BLaER1 treated with 17β-estradiol and CSF1 and Interleukin-3, amounts not matched to agents 10 nM and 100 nM (cell line): ENCODE data around the gene GALNS.
A peak's percentile ranks its signal among the peaks of the same experiment; 100 is the strongest.

Experiments used
- H3K27ac ChIP-seq, 11 experiments: shearing (Covaris generic); formaldehyde crosslinking; 2 replicates each; pipeline ENCODE4 v1.8.1; 2022
- H3K27me3 ChIP-seq, 11 experiments: shearing (Covaris generic); formaldehyde crosslinking; 2 replicates each; pipeline ENCODE4 v1.8.1; 2022
- H3K36me3 ChIP-seq, 11 experiments: shearing (Covaris generic); formaldehyde crosslinking; 2 replicates each; pipeline ENCODE4 v1.8.1; 2022
- H3K4me1 ChIP-seq, 10 experiments: shearing (Covaris generic); formaldehyde crosslinking; 2 replicates each; pipeline ENCODE4 v1.8.1; 2022
- H3K4me2 ChIP-seq, 11 experiments: shearing (Covaris generic); formaldehyde crosslinking; 2 replicates each; pipeline ENCODE4 v1.8.1; 2022
- H3K4me3 ChIP-seq, 10 experiments: shearing (Covaris generic); formaldehyde crosslinking; 2 replicates each; pipeline ENCODE4 v1.8.1; 2022
- H3K9ac ChIP-seq, 11 experiments: shearing (Covaris generic); formaldehyde crosslinking; 2 replicates each; pipeline ENCODE4 v1.8.1; 2022
- H3K9me3 ChIP-seq, 11 experiments: shearing (Covaris generic); formaldehyde crosslinking; replicated peaks in 1 of 11; 2 replicates each; pipeline ENCODE4 v1.8.1; 2022
- H4K20me1 ChIP-seq, 11 experiments: shearing (Covaris generic); formaldehyde crosslinking; 2 replicates each; pipeline ENCODE4 v1.8.1; 2022
- Cebpa-rat ChIP-seq, 11 experiments: shearing (Covaris generic); IDR thresholded peaks; 2 replicates each; pipeline ENCODE4 v1.8.1; 2022

The GALNS gene

DNA sequence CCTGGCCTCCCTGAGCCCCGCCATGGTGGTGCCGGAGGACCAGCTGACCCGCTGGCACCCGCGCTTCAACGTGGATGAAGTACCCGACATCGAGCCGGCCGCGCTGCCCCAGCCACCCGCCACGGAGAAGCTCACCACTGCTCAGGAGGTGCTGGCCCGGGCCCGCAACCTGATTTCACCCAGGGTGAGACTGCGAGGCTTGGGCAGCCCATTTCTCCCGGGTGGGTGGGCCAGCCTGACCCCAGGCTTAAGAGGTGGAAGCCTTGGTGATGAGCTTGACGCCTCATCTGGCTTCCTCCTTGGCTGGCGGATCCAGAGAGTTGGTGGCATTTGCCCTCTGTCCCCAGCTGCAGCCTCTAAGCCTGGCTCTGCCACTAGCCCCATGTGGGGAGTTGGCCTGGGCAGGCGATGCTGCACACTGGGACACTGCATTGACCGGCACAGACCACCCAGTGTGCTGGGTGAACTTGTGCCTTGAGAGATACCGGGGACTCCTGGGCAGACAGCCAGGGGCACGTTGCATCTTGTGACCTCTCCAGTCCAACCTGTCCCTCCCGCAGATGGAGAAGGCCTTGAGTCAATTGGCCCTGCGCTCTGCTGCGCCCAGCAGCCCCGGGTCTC, 50.1 kb downstream of the GALNS start:
- Histone ChIP-seq H4K20me1 (peaks cover 14 to 72% (median 69%) of the 10 kb centered on the region in 11 experiments; a peak in 21 of 22 replicates), H3K4me1 (peaks cover 43 to 87% (median 71%) of the 10 kb centered on the region in 10 experiments), H3K27ac (peak overlapping the region in 2 of 11 experiments; percentile 16 to 28; a peak in 3 of 22 replicates), H3K27me3 (no peaks in the 10 kb centered on the region), H3K4me2 (peak overlapping the region in 9 of 11 experiments; percentile 95 to 99 (median 98); a peak in 9 of 22 replicates), H3K4me3 (peak overlapping the region in 2 of 10 experiments; percentile 86; a peak in 2 of 20 replicates), H3K9me3 (no peaks in the 10 kb centered on the region), H3K9ac (peak overlapping the region in 9 of 11 experiments; percentile 29 to 95 (median 89); a peak in 12 of 22 replicates), H3K36me3 (peaks cover 19 to 61% (median 58%) of the 10 kb centered on the region in 11 experiments)
- no peak for TF ChIP-seq Cebpa-rat (IDR thresholded peaks at IDR 0.05)

DNA sequence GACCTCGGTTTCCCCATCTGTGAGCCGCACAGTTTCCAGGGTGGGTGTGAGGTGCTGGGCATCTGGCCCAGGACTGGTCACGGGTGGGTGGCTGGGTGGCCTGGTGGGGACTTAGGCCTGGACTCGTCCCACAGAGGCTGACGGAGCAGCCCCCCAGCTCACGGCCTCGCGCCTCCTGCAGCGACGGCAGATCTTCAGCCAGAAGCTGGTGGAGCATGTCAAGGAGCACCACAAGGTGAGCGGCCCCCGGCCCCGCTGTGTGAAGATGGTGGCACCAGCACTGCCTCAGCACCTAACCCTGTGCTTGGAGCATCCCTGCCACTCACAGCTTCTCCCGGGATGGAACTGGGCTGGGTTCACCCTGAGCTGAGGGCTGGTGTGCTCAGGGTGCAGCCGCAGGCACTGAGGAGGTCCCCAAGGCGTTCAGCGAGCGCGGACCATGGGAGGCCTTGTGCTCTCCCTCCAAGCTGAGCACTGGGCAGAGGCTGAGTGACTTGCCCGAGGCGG, 50.8 kb downstream of the GALNS start:
- no peaks in the 10 kb centered on the region for H3K27me3 ChIP-seq
- H3K9me3 ChIP-seq: no peaks in the 10 kb centered on the region
- H3K4me3 ChIP-seq: peak overlapping the region in 3 of 10 experiments; percentile 75 to 86 (median 86); a peak in 7 of 20 replicates
- peak overlapping the region in 9 of 11 experiments; percentile 95 to 99 (median 98); a peak in 15 of 22 replicates for H3K4me2 ChIP-seq
- no peak for TF ChIP-seq Cebpa-rat (IDR thresholded peaks at IDR 0.05)
- H3K36me3 ChIP-seq: peaks cover 19 to 61% (median 58%) of the 10 kb centered on the region in 11 experiments
- H3K27ac ChIP-seq: peak overlapping the region in 2 of 11 experiments; percentile 16 to 28; a peak in 2 of 22 replicates
- H3K4me1 ChIP-seq: peaks cover 47 to 92% (median 76%) of the 10 kb centered on the region in 10 experiments
- peaks cover 14 to 69% (median 67%) of the 10 kb centered on the region in 11 experiments; a peak in 21 of 22 replicates for H4K20me1 ChIP-seq
- H3K9ac ChIP-seq: peak overlapping the region in 8 of 11 experiments; percentile 80 to 95 (median 90); a peak in 12 of 22 replicates

DNA sequence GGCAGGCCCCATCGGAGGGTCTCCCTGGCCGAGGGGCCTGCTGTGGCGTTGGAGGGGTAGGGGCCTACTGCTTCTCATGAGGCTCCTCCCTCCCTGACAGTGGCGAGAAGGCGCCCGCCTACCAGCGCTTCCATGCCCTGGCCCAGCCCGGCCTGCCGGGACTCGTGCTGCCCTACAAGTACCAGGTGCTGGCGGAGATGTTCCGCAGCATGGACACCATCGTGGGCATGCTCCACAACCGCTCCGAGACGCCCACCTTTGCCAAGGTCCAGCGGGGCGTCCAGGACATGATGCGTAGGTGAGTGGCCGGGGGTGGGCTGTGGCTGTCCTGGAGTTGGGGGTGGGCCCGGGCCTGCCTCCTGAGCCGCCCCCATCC, 51.4 kb downstream of the GALNS start:
- peaks cover 46 to 92% (median 76%) of the 10 kb centered on the region in 10 experiments for H3K4me1 ChIP-seq
- H3K4me3 ChIP-seq: peak overlapping the region in 8 of 10 experiments; percentile 72 to 86 (median 78); a peak in 16 of 20 replicates
- peaks cover 19 to 61% (median 58%) of the 10 kb centered on the region in 11 experiments for H3K36me3 ChIP-seq

DNA sequence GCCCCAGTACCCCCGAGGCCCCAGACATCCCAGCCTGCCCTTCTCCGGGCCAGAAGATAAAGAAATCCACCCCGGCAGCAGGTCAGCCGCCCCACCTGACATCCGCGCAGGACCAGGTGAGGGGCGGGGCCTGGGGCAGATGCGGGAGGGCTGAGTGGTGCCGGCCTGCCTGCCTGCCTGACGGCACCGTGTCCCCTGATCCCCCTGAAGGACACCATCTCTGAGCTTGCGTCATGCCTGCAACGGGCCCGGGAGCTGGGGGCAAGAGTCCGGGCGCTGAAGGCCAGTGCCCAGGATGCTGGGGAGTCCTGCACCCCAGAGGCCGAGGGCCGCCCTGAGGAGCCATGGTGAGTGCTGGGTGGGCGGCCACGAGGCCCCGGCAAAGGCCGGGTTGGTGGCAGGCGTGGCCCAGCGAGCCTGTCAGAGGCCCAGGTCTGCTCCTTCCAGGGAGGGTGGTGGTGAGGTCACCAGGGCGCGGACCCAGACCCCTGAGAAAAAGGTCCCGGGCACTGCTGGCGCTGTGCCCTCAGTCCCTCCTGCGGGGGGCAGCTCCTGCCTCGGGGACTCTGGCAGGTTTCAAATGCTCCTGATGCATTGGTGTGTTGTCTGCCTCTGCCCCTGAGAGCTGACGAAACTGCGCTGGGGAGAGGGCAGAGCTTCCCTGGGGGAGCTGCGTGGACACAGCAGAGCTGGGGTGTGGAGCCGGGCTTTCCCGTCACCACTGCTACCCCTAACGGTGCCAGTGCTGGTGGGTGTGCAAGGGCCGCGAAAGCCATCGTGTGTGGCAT, 52.0 kb downstream of the GALNS start:
- no peak for TF ChIP-seq Cebpa-rat (IDR thresholded peaks at IDR 0.05)

More for the DNA sequence above, 51.4 kb downstream of the GALNS start:
- Histone ChIP-seq H3K9ac (peak overlapping the region; percentile 62 to 95 (median 88); a peak in 19 of 22 replicates), H4K20me1 (peaks cover 14 to 63% (median 61%) of the 10 kb centered on the region in 11 experiments; a peak in 21 of 22 replicates), H3K4me2 (peak overlapping the region; percentile 90 to 99 (median 98)), H3K9me3 (no peaks in the 10 kb centered on the region), H3K27me3 (no peaks in the 10 kb centered on the region), H3K27ac (peak overlapping the region in 7 of 11 experiments; percentile 77 to 94 (median 91); a peak in 14 of 22 replicates)
- no peak for TF ChIP-seq Cebpa-rat (IDR thresholded peaks at IDR 0.05)

DNA sequence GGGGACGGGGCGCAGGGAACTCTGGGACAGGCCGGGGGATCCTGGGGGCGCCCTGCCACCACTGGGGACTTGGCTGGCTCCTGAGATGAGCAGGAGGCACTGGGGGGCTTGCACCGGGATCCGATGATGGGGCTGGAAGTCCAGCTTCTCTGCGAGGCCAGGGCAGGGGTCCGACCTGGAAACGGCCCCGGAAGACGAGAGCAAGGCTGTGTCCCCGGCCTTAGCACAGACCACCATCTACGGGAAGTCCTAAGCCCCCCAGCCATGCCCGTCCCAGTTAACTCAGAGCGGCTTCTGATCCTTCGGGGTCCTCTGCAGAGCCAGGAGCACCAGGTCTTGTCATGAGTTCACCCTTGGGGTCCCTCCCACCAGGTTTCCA, 52.6 kb downstream of the GALNS start:
- Histone ChIP-seq H3K4me1 (peaks cover 46 to 92% (median 76%) of the 10 kb centered on the region in 10 experiments), H3K9me3 (peaks cover 0 to 6% (median 0%) of the 10 kb centered on the region in 11 experiments; a peak in 7 of 22 replicates), H4K20me1 (peaks cover 3 to 51% (median 50%) of the 10 kb centered on the region in 11 experiments; a peak in 20 of 22 replicates), H3K4me3 (peak overlapping the region; percentile 62 to 86 (median 78)), H3K27ac (peak overlapping the region in 9 of 11 experiments; percentile 22 to 94 (median 90); a peak in 17 of 22 replicates), H3K27me3 (no peaks in the 10 kb centered on the region), H3K4me2 (peak overlapping the region; percentile 90 to 99 (median 98)), H3K9ac (peak overlapping the region; percentile 62 to 95 (median 88); a peak in 21 of 22 replicates), H3K36me3 (peaks cover 13 to 49% (median 47%) of the 10 kb centered on the region in 11 experiments)
- no peak for TF ChIP-seq Cebpa-rat (IDR thresholded peaks at IDR 0.05)

More for the DNA sequence above, 52.0 kb downstream of the GALNS start:
- Histone ChIP-seq H3K4me1 (peaks cover 46 to 92% (median 76%) of the 10 kb centered on the region in 10 experiments), H4K20me1 (peaks cover 9 to 57% (median 56%) of the 10 kb centered on the region in 11 experiments; a peak in 21 of 22 replicates), H3K36me3 (peaks cover 19 to 55% (median 53%) of the 10 kb centered on the region in 11 experiments), H3K9me3 (peaks cover 0 to under 1% (median 0%) of the 10 kb centered on the region in 11 experiments; a peak in 2 of 22 replicates), H3K27me3 (no peaks in the 10 kb centered on the region), H3K4me2 (peak overlapping the region; percentile 90 to 99 (median 98)), H3K9ac (peak overlapping the region; percentile 62 to 95 (median 88); a peak in 21 of 22 replicates), H3K4me3 (peak overlapping the region; percentile 62 to 86 (median 78)), H3K27ac (peak overlapping the region in 9 of 11 experiments; percentile 22 to 94 (median 90); a peak in 17 of 22 replicates)

DNA sequence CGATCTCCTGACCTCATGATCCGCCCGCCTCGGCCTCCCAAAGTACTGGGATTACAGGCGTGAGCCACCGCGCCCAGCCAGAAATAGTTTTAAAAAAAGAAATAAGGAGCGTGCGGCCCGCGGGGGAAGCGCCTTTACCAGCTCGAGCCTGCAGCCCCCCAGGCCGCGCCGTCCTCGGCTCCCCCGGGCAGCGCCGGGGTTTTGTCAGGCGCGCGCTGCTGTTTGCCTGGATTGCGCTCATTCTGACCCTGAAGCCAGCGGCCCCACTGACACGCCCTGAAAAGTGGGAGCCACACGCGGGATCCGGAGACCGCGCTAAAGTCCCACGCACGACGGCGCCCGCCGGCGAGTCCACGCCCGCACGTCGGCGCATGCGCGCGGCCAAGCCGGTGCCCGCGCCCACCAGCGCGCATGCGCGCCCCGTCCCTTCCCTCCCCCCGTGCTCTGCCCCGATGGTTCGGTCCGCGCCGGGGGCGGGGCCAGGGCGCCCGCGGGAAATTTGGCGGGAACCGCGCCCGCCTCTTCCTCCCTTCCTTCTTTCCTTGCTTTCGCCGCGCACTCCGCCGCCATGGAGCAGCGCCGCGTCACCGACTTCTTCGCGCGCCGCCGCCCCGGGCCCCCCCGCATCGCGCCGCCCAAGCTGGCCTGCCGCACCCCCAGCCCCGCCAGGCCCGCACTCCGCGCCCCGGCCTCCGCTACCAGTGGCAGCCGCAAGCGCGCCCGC, 53.3 kb downstream of the GALNS start, which contains the start of gene CDT1:
TSS of gene CDT1 (plus strand) at position 526 of the 724 bp plus-strand sequence. CDS start at position 569, 43 bp downstream.
- Histone ChIP-seq H3K4me3 (peak within 1 kb of the TSS; percentile 62 to 86 (median 78)), H3K4me1 (peaks cover 42 to 92% (median 77%) of the 10 kb centered on the region in 10 experiments)

DNA sequence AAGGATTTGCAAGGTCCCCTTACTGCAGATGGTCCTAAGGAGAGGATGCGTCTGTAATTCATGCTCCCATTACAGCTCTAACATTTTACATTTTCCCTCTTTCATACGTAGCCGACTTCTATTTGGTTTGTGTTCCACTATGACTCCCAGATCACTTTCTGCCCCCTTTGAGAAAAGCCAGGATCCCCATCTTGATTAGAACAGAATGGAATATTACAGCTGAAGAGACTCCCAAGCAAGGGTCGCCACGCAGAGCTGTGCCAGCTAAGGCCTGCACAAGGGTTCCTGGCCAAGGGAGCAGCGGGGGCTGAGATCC, 56.5 kb downstream of the GALNS start:
- H3K36me3 ChIP-seq: peaks cover 0 to 10% (median 8%) of the 10 kb centered on the region in 11 experiments; a peak in 14 of 22 replicates
- peaks cover 0 to 12% (median 10%) of the 10 kb centered on the region in 11 experiments; a peak in 18 of 22 replicates for H4K20me1 ChIP-seq
- H3K27ac ChIP-seq: peak overlapping the region in 8 of 11 experiments; percentile 56 to 94 (median 78); a peak in 16 of 22 replicates
- no peak for TF ChIP-seq Cebpa-rat (IDR thresholded peaks at IDR 0.05)
- peaks cover 43 to 86% (median 78%) of the 10 kb centered on the region in 10 experiments for H3K4me1 ChIP-seq
- H3K9me3 ChIP-seq: peaks cover 0 to 20% (median 0%) of the 10 kb centered on the region in 11 experiments; a peak in 8 of 22 replicates
- H3K4me3 ChIP-seq: peak overlapping the region in 1 of 10 experiments; percentile 45; a peak in 1 of 20 replicates
- peak overlapping the region; percentile 77 to 99 (median 90) for H3K4me2 ChIP-seq
- H3K27me3 ChIP-seq: no peaks in the 10 kb centered on the region
- peak overlapping the region in 8 of 11 experiments; percentile 17 to 73 (median 56); a peak in 15 of 22 replicates for H3K9ac ChIP-seq

More for the DNA sequence above, 53.3 kb downstream of the GALNS start, which contains the start of gene CDT1:
- peak within 1 kb of the TSS; percentile 70 to 95 (median 88) for H3K9ac ChIP-seq
- H3K27me3 ChIP-seq: no peaks in the 10 kb centered on the region
- peaks cover 0 to 13% (median 0%) of the 10 kb centered on the region in 11 experiments; a peak in 8 of 22 replicates for H3K9me3 ChIP-seq
- peak within 1 kb of the TSS; percentile 90 to 99 (median 98) for H3K4me2 ChIP-seq
- peaks cover 9 to 42% (median 40%) of the 10 kb centered on the region in 11 experiments for H3K36me3 ChIP-seq
- TF ChIP-seq Cebpa-rat (IDR thresholded peaks at IDR 0.05): no peak
- peak within 1 kb of the TSS; percentile 53 to 94 (median 89); a peak in 21 of 22 replicates for H3K27ac ChIP-seq
- peaks cover 0 to 44% (median 42%) of the 10 kb centered on the region in 11 experiments; a peak in 18 of 22 replicates for H4K20me1 ChIP-seq
